ENCODE data around the gene CCDC152. TPM values are rescaled to one million over a fixed set of nuclear protein-coding genes. Genes with fewer than 3 reads are reported as not detected.

CCDC152 gene
- polyA plus RNA-seq, 3 donors: 0.09 to 0.18 (median 0.09) TPM

DNA sequence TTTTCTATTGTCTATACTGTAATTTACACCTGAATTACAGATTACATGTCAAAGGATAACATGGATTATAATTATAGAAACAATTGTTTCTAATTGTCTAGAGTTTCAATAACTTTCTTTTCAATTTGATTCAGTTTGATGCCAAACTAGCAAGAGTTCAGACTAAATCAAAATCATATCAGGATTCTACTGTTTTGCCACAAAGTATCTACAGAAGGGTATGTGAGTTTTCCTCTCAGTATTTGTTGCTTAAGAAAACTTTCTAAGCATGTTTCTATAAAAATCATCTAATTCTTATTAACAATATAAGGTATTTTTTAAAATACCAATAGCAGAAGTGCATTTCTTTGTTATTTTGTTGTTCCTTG is 42.6 kb downstream of the CCDC152 start:
- Histone ChIP-seq H3K9me3 (replicated peaks in 1 of 2; ENCODE audit: control insufficient read depth in 1 of 2, insufficient read depth in 1 of 2, low read length in 2 of 2) (no peaks in the 10 kb centered on the region), H2AFZ (ENCODE audit: insufficient read depth, low read depth, low read length, poor library complexity, severe bottlenecking) (no peak overlapping the region), H3K79me2 (ENCODE audit: insufficient read depth, low read length) (no peaks in the 10 kb centered on the region), H3K4me3 (replicated peaks in 1 of 3; ENCODE audit: low read depth in 2 of 3, low read length in 3 of 3) (no peak overlapping the region), H3K4me1 (ENCODE audit: control insufficient read depth in 1 of 2, insufficient read depth in 2 of 2, low read length in 2 of 2) (no peaks in the 10 kb centered on the region), H3K27ac (ENCODE audit: low read depth in 1 of 2, low read length in 2 of 2) (no peak overlapping the region), H3K36me3 (replicated peaks in 1 of 2; ENCODE audit: control insufficient read depth in 1 of 2, insufficient read depth in 2 of 2, low read length in 2 of 2) (no peaks in the 10 kb centered on the region), H3K4me2 (replicated peaks; ENCODE audit: extremely low read depth, low read length, poor library complexity, severe bottlenecking) (no peak overlapping the region), H4K20me1 (ENCODE audit: insufficient read depth, low read length) (no peaks in the 10 kb centered on the region), H3K27me3 (ENCODE audit: control insufficient read depth in 2 of 2, insufficient read depth in 2 of 2, low read length in 2 of 2) (no peaks in the 10 kb centered on the region), H3K9ac (ENCODE audit: insufficient read depth, low read length, poor library complexity, severe bottlenecking) (no peak overlapping the region)
- no peak overlapping the region for H3K27ac Mint-ChIP-seq
- H3K4me3 Mint-ChIP-seq: no peak overlapping the region
- peaks cover 0 to 6% (median 4%) of the 10 kb centered on the region in 7 donors for H3K9me3 Mint-ChIP-seq
- H3K27me3 Mint-ChIP-seq (ENCODE audit: low read depth in 3 of 3): no peaks in the 10 kb centered on the region
- intact Hi-C loops (cut with micrococcal nuclease): no loop called here
- H3K4me1 Mint-ChIP-seq: no peaks in the 10 kb centered on the region
- DNase-seq: no peak
- TF ChIP-seq, protein P1, sequence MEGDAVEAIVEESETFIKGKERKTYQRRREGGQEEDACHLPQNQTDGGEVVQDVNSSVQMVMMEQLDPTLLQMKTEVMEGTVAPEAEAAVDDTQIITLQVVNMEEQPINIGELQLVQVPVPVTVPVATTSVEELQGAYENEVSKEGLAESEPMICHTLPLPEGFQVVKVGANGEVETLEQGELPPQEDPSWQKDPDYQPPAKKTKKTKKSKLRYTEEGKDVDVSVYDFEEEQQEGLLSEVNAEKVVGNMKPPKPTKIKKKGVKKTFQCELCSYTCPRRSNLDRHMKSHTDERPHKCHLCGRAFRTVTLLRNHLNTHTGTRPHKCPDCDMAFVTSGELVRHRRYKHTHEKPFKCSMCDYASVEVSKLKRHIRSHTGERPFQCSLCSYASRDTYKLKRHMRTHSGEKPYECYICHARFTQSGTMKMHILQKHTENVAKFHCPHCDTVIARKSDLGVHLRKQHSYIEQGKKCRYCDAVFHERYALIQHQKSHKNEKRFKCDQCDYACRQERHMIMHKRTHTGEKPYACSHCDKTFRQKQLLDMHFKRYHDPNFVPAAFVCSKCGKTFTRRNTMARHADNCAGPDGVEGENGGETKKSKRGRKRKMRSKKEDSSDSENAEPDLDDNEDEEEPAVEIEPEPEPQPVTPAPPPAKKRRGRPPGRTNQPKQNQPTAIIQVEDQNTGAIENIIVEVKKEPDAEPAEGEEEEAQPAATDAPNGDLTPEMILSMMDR (IDR thresholded peaks at IDR 0.05): no peak
- H3K36me3 Mint-ChIP-seq: peaks cover 0 to 1% of the 10 kb centered on the region in 2 donors

DNA sequence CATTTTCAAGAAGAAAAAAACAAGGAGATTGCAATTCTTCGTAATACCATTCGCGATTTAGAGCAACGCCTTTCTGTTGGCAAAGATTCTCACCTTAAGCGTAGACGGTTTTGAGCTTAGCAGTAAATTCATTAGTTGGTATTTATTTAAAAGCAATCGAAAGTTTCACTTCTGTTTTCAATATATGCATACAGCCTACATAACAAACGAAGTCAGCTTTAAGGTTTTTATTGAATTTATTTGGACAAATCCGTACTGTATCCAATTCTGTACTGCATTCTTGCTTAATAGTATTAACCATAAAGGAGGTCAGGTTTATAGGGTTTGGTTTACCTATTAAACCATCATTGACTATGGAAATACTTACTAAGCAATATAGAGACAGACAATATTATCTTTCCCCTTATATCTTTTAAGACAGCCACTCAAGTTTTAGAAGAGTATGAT is 43.1 kb downstream of the CCDC152 start:
- H2AFZ ChIP-seq (ENCODE audit: insufficient read depth, low read depth, low read length, poor library complexity, severe bottlenecking): no peak overlapping the region
- no peaks in the 10 kb centered on the region for H3K27me3 ChIP-seq (ENCODE audit: control insufficient read depth in 2 of 2, insufficient read depth in 2 of 2, low read length in 2 of 2)
- intact Hi-C loops (cut with micrococcal nuclease): no loop called here
- Mint-ChIP-seq H3K4me1 (no peaks in the 10 kb centered on the region), H3K9me3 (peaks cover 0 to 5% (median 4%) of the 10 kb centered on the region in 7 donors), H3K36me3 (peaks cover 0 to 1% of the 10 kb centered on the region in 2 donors), H3K27me3 (ENCODE audit: low read depth in 3 of 3) (no peaks in the 10 kb centered on the region), H3K27ac (no peak overlapping the region), H3K4me3 (no peak overlapping the region)
- no peaks in the 10 kb centered on the region for H3K9me3 ChIP-seq (replicated peaks in 1 of 2; ENCODE audit: control insufficient read depth in 1 of 2, insufficient read depth in 1 of 2, low read length in 2 of 2)
- TF ChIP-seq, protein P1 (IDR thresholded peaks at IDR 0.05): no peak
- no peaks in the 10 kb centered on the region for H3K36me3 ChIP-seq (replicated peaks in 1 of 2; ENCODE audit: control insufficient read depth in 1 of 2, insufficient read depth in 2 of 2, low read length in 2 of 2)
- no peak for DNase-seq
- no peaks in the 10 kb centered on the region for H3K4me1 ChIP-seq (ENCODE audit: control insufficient read depth in 1 of 2, insufficient read depth in 2 of 2, low read length in 2 of 2)
- no peak overlapping the region for H3K9ac ChIP-seq (ENCODE audit: insufficient read depth, low read length, poor library complexity, severe bottlenecking)
- H3K27ac ChIP-seq (ENCODE audit: low read depth in 1 of 2, low read length in 2 of 2): no peak overlapping the region
- H4K20me1 ChIP-seq (ENCODE audit: insufficient read depth, low read length): no peaks in the 10 kb centered on the region
- no peak overlapping the region for H3K4me2 ChIP-seq (replicated peaks; ENCODE audit: extremely low read depth, low read length, poor library complexity, severe bottlenecking)
- no peaks in the 10 kb centered on the region for H3K79me2 ChIP-seq (ENCODE audit: insufficient read depth, low read length)
- WGBS (ENCODE audit: insufficient coverage): no CpG with 5 or more reads among the region's 9 CpGs
- H3K4me3 ChIP-seq (replicated peaks in 1 of 3; ENCODE audit: low read depth in 2 of 3, low read length in 3 of 3): no peak overlapping the region

Data from CD14-positive monocyte (primary cell).